ENCODE measurements around the gene POLR2F.

Gene POLR2F

DNA sequence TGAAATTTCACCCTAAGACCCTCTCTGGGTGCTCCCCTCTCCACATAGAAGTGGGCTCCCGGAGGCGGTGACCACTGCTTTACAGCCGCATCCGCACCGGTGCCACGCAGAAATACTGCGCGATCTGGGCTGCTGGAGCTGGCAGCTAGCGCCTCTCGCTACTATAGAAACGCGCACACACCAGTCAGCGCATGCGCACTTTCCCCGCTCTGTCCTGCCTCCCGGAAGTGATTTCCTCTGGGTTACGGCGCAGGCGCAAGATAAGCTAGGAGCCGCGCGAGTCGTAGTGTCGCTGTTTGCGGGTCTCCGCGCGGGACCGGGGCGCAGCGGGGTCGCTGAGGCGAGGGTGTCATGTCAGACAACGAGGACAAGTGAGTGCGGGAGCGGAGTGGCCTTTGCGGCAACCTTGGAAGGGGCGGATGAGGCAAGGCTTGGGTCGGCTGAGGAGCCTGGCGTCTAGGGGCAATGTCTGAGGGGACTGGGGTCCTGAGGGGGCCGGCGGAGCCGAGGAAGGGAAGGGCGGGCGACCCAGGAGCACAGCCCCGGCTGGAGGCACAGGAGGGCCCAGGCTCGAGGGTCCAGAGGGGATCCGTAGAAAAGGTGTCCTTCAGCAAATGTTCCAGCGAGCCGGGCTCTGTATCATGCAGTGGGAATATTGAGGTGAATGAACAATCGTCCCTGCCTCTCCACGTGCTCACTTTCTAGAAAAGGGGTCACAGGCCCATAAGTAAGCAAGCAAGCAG is at the start of gene POLR2F, which contains the start of gene C22orf23:
Gene POLR2F (plus strand): TSS at position 263 of the 743 bp plus-strand sequence. CDS start 89 bp downstream, at position 352.
Gene C22orf23 (minus strand): TSS at position 165 of the 743 bp plus-strand sequence. CDS start 452 bp downstream, outside the sequence.
- TF ChIP-seq, protein P1, sequence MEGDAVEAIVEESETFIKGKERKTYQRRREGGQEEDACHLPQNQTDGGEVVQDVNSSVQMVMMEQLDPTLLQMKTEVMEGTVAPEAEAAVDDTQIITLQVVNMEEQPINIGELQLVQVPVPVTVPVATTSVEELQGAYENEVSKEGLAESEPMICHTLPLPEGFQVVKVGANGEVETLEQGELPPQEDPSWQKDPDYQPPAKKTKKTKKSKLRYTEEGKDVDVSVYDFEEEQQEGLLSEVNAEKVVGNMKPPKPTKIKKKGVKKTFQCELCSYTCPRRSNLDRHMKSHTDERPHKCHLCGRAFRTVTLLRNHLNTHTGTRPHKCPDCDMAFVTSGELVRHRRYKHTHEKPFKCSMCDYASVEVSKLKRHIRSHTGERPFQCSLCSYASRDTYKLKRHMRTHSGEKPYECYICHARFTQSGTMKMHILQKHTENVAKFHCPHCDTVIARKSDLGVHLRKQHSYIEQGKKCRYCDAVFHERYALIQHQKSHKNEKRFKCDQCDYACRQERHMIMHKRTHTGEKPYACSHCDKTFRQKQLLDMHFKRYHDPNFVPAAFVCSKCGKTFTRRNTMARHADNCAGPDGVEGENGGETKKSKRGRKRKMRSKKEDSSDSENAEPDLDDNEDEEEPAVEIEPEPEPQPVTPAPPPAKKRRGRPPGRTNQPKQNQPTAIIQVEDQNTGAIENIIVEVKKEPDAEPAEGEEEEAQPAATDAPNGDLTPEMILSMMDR (IDR thresholded peaks at IDR 0.05) = no peak

DNA sequence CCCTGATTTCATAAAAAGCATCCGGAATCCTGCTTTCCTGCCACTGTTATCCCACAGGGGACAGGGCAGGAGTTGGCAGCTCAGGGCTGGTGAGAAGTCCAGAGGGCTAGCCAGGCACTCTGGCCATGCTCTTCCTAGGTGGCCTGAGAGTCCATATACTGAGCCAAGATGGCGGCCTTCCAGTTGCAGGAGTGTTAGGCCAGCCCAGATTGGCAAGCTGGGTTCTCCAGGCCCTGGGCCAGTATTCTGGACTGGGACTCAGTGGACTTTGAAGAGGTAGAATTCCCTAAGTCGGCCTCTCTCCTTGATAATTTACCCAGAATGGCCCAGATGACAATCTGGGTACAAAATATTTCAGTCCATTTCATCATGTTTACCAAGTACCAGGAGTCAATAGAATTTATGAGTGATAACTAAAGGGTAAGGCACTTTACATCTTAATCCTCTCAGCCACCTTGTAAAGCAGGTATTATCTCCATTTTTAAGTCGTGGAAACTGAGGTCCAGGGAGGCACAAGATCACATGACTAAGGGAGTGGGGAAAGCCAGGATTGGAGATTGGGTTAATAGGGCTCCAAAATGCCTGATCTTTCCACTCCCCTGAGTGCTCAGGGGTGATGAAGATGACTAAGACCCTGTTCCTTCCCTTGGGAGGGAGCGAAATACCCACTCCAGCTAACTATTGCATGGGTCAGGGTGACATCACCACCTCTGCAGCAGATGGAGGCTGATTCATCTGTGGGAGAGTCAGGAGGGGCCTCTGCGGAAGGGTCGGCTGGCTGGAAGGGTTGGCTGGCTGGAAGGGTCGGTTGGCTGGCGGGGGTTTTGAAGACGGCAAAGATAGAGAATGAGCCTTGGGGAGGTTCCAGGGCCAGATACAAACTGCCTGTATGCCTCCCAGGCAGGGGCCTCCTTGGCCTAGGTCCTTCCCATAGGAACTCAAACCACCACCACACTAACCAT is 48.6 kb upstream of the POLR2F start:
- TF ChIP-seq, protein P1 (IDR thresholded peaks at IDR 0.05) = no peak

DNA sequence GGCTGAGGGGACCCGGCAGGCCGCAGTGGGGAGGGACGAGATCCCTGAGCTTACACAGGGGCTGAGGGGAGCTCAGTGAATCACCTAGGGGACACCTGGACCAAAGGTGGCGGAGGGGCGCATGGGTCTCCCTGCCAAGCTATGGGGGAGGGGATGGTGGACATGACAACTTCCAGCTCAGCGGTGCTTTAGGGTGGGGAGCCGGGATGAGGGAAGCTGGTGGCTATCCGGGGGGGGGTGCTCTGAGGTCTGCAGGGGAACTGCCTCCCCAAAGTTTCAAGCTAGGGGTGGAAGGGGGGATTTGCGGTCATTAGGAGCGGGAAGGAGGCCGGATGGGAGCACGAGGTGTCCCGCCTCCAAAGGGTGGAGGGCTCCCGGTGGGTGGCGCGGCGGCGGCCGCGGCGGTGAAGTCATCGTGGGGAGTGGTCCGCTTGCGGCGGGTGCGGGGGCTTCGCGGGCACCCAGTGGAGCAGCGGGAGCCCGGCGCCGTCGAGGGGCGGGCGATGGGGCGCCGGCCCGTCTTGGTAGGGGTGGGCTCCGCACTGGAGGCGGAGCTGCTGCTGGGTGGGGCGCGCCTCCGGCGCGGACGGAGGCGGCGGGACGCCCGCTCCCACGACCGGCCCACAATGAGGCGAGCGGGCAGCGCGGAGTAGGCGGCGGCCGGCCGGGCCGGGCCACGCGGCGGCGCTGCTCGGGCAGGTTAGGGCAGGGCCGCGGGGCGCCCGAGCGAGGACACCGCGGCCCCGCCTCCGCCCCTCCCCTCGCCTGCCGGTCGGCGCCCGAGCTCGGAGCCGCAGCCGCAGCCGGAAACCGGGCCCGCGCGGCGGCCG is 47.8 kb upstream of the POLR2F start, which contains the start of gene MICALL1:
Gene MICALL1 (plus strand): TSS at position 764 of the 830 bp plus-strand sequence. CDS start 126 bp downstream, outside the sequence.
- TF ChIP-seq, protein P1 (IDR thresholded peaks at IDR 0.05) = peak; percentile 55

DNA sequence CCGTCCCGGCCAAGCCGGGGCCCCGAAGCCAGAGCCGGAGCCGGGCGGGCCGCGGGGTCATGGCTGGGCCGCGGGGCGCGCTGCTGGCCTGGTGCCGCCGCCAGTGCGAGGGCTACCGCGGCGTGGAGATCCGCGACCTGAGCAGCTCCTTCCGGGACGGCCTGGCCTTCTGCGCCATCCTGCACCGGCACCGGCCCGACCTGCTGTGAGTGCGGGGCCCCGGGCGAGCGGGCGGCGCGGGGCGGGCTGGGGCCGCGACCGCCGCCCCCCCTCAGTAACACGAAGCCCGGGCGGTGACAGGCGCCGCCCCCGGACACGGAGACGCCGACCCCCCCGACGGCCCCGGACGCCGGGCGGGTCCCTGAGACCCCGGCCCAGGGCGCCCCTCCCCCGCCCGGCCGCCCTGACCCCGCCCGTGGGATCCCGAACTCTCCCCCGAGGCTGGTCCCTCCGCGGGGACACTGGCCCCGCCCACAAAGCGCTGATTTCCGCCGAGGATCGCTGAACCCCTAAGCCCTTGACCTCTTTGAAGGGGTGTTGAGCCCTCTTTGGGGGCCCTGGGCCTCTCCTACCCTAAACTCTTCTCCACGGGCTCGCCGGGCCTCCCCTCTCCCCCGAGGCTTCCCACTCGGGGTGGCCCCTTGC is 47.0 kb upstream of the POLR2F start:
- TF ChIP-seq, protein P1 (IDR thresholded peaks at IDR 0.05) = no peak

DNA sequence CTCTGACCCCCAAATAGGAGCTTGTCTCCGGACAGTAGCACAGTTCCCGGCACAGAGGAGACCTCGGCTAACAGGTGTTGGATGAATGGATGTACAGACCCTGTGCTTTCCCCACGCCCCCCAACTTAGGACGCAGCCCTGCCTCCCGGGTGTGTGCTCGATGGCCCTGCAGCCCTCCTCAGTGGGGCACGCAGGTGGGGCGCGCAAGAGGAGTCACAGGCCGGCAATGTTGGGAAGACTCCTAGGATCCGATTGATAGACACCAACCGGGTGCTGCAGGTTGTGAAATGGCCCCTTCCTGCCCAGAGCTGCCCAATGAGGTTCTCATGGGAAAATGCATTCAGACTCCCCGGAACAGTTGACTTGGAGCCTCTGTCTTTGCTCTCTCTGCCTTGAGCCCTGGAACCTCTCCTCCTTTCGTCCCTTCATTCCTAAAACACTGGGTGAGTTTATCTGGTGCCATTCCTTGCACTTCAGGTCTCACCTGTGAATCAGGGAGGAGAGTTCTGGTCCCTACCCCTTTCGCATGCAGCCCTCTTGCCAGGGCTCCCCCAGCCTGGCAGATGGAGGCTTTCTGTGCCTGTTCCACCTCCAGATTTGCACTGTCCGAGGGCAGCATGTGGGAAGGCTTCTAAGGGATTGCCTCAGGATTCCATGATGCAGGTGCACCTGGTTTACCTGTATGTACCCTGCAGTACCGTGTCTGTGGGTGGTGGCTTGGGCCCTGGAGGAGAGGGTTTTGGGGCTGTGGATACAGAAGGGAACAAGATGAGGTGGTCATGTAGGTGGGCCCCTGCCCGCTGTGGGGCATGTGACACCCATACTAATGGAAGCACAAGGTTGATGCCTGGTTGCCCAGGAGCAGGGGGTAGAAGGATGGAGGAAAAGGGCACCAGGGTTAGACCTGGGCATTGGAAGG is 46.2 kb upstream of the POLR2F start:
- TF ChIP-seq, protein P1 (IDR thresholded peaks at IDR 0.05) = no peak

DNA sequence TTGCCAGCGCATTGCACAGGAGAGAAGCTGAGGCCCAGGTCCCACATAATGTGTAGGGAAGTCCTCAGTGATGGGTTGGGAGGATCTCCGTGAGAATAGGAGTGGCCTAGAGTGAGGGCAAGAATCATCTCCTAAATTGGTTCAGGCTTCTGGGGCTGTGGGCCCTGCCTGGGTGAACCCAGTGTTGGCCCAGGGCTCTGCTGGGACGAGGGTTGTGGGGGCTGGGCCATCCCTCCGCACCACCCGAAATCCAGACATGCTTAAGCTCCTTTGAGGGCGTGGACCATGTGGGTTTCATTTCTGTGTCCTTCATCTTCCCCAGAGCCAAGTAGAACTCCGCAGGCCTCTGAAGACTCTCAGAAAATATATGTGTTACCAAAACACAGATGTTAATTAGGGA is 43.7 kb upstream of the POLR2F start:
- TF ChIP-seq, protein P1 (IDR thresholded peaks at IDR 0.05) = no peak
